ENCODE measurements around the gene RUVBL1. TPM values are rescaled to one million over a fixed set of nuclear protein-coding genes. Genes with fewer than 3 reads are reported as not detected.

The RUVBL1 gene
- total RNA-seq, 4 donors from 2014 or later: 12.1 to 26.3 (median 21.4) TPM

- H3K9me3 ChIP-seq: no peaks in the 10 kb centered on the region
- H3K4me1 ChIP-seq: peaks cover 18 to 25% of the 10 kb centered on the region in 2 donors
- H3K27ac ChIP-seq: peak overlapping the region; percentile 81 to 90 (median 88)
- H3K36me3 ChIP-seq: peaks cover 0 to 9% of the 10 kb centered on the region in 2 donors
- no peak for TF ChIP-seq CTCF (IDR thresholded peaks at IDR 0.05 in 4 of 5, conservative IDR thresholded peaks at IDR 0.05 in 1 of 5)
- TF ChIP-seq POLR2A (IDR thresholded peaks at IDR 0.05): no peak
- H3K4me3 ChIP-seq: peak overlapping the region; percentile 74 to 91 (median 84)
- ATAC-seq (no peak), DNase-seq (no peak)
- in situ Hi-C loops (cut with MboI; ENCODE audit: low sequenced_read_pairs in 4 of 4) (no loop called here), intact Hi-C loops (cut with DNase I; ENCODE audit: low total_unique reads) (loop anchor here (1.0 kb wide), 1 partner anchor 29 kb away; the partner anchor contains the start of gene RUVBL1)
- no peaks in the 10 kb centered on the region for H3K27me3 ChIP-seq
These were observed 29.0 kb upstream of the RUVBL1 start for GRCh38 chr3:128152419-128153155.

GRCh38 chr3:128151758-128152274 lies 28.2 kb upstream of the RUVBL1 start:
- no peak overlapping the region for H3K4me3 ChIP-seq
- intact Hi-C loops (cut with DNase I; ENCODE audit: low total_unique reads): no loop called here
- ATAC-seq (no peak), DNase-seq (no peak)
- H3K36me3 ChIP-seq: peaks cover 0 to 1% of the 10 kb centered on the region in 2 donors
- H3K27me3 ChIP-seq: no peaks in the 10 kb centered on the region
- no peaks in the 10 kb centered on the region for H3K9me3 ChIP-seq
- TF ChIP-seq POLR2A (IDR thresholded peaks at IDR 0.05): no peak
- in situ Hi-C loops (cut with MboI; ENCODE audit: low sequenced_read_pairs in 4 of 4): no loop called here
- peaks cover 18 to 23% of the 10 kb centered on the region in 2 donors for H3K4me1 ChIP-seq
- H3K27ac ChIP-seq: no peak overlapping the region

- DNase-seq: peak in 1 of 2 donors; percentile 23
- H3K27ac ChIP-seq: no peak overlapping the region
- intact Hi-C loops (cut with DNase I; ENCODE audit: low total_unique reads): no loop called here
- no peaks in the 10 kb centered on the region for H3K27me3 ChIP-seq
- no peak for TF ChIP-seq POLR2A (IDR thresholded peaks at IDR 0.05)
- no peak for TF ChIP-seq CTCF (IDR thresholded peaks at IDR 0.05 in 4 of 5, conservative IDR thresholded peaks at IDR 0.05 in 1 of 5)
- H3K4me3 ChIP-seq: no peak overlapping the region
- no peaks in the 10 kb centered on the region for H3K9me3 ChIP-seq
- no peak for ATAC-seq
- H3K4me1 ChIP-seq: peaks cover 6 to 7% of the 10 kb centered on the region in 2 donors
- in situ Hi-C loops (cut with MboI; ENCODE audit: low sequenced_read_pairs in 4 of 4): no loop called here
- no peaks in the 10 kb centered on the region for H3K36me3 ChIP-seq
These were observed 26.0 kb upstream of the RUVBL1 start for GRCh38 chr3:128149650-128150049.

GRCh38 chr3:128146201-128146600 lies 22.6 kb upstream of the RUVBL1 start:
- TF ChIP-seq POLR2A (IDR thresholded peaks at IDR 0.05): no peak
- TF ChIP-seq CTCF (IDR thresholded peaks at IDR 0.05 in 4 of 5, conservative IDR thresholded peaks at IDR 0.05 in 1 of 5): no peak

GRCh38 chr3:128145279-128145678 lies 21.7 kb upstream of the RUVBL1 start:
- DNase-seq: peak in 1 of 2 donors; percentile 12
- no peak for ATAC-seq
- no peak overlapping the region for H3K4me3 ChIP-seq
- TF ChIP-seq CTCF (IDR thresholded peaks at IDR 0.05 in 4 of 5, conservative IDR thresholded peaks at IDR 0.05 in 1 of 5) (no peak), POLR2A (IDR thresholded peaks at IDR 0.05) (no peak)
- no peaks in the 10 kb centered on the region for H3K27me3 ChIP-seq
- H3K27ac ChIP-seq: no peak overlapping the region
- no peaks in the 10 kb centered on the region for H3K4me1 ChIP-seq
- no peaks in the 10 kb centered on the region for H3K36me3 ChIP-seq
- in situ Hi-C loops (cut with MboI; ENCODE audit: low sequenced_read_pairs in 4 of 4): no loop called here
- intact Hi-C loops (cut with DNase I; ENCODE audit: low total_unique reads): no loop called here
- no peaks in the 10 kb centered on the region for H3K9me3 ChIP-seq

More at GRCh38 chr3:128146201-128146600, 22.6 kb upstream of the RUVBL1 start:
- H3K9me3 ChIP-seq: no peaks in the 10 kb centered on the region
- in situ Hi-C loops (cut with MboI; ENCODE audit: low sequenced_read_pairs in 4 of 4) (no loop called here), intact Hi-C loops (cut with DNase I; ENCODE audit: low total_unique reads) (no loop called here)
- H3K4me3 ChIP-seq: no peak overlapping the region
- no peak for DNase-seq
- no peak for ATAC-seq
- no peaks in the 10 kb centered on the region for H3K4me1 ChIP-seq
- no peaks in the 10 kb centered on the region for H3K36me3 ChIP-seq
- H3K27ac ChIP-seq: no peak overlapping the region
- H3K27me3 ChIP-seq: no peaks in the 10 kb centered on the region

Measured in gastrocnemius medialis (tissue), 4 donors.